Mucosa of stomach (tissue), 1 donor: ENCODE results near the gene ZBTB20.

Experiments used
- H3K27me3 ChIP-seq: one replicate; pipeline ENCODE4 v1.7.0; 2013; ENCODE audit warnings: mild to moderate bottlenecking, low read length; ENCODE audit not compliant: control insufficient read depth, insufficient read depth
- H3K36me3 ChIP-seq: one replicate; pipeline ENCODE4 v1.7.0; 2013; ENCODE audit warnings: low read length; ENCODE audit not compliant: control insufficient read depth, insufficient read depth
- H3K4me1 ChIP-seq: one replicate; pipeline ENCODE4 v1.7.0; 2013; ENCODE audit warnings: mild to moderate bottlenecking, low read length; ENCODE audit not compliant: control insufficient read depth, insufficient read depth
- H3K4me3 ChIP-seq: one replicate; pipeline ENCODE4 v1.7.0; 2013; ENCODE audit warnings: low read length
- H3K9ac ChIP-seq: one replicate; pipeline ENCODE4 v1.7.0; 2013; ENCODE audit warnings: mild to moderate bottlenecking, low read length, moderate library complexity
- H3K9me3 ChIP-seq: one replicate; pipeline ENCODE4 v1.7.0; 2013; ENCODE audit warnings: mild to moderate bottlenecking, low read length, moderate library complexity; ENCODE audit not compliant: control insufficient read depth
- donor health status: Pancreatic carcinoma.

Gene ZBTB20

DNA sequence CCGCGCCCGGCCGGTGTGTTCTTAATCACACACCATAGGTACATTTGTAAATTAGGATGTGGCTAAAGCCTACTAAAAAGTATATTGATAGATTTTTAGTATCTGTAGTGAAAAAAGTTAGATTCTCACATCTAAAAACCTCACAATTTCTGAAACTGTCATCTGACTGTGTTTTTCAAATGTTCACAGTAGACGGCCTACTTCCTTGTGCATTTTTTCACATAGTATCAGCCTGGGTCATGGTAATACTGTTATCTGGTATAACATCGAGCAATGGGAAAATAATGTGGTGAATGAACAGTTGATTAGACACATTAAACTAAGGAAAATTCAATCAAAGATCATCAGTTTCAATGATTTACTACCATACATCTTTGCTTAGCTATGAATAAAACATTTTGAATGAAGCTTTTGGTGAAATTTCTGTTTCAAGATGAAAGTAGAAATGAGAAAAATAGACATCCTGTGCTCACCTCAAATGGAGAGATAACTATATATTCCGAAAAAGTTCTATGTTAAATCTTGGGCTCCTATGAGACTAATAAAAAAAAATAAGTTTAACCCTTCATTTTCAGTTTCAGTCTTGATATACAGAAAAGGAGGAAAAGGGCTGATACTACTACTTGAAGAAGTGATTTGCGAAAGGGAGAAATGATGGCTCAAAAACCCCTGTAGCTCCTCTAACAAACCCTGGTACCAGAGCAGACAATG lies 262.7 kb downstream of the ZBTB20 start:
- no peaks in the 10 kb centered on the region for H3K4me1 ChIP-seq
- H3K9me3 ChIP-seq = no peaks in the 10 kb centered on the region

DNA sequence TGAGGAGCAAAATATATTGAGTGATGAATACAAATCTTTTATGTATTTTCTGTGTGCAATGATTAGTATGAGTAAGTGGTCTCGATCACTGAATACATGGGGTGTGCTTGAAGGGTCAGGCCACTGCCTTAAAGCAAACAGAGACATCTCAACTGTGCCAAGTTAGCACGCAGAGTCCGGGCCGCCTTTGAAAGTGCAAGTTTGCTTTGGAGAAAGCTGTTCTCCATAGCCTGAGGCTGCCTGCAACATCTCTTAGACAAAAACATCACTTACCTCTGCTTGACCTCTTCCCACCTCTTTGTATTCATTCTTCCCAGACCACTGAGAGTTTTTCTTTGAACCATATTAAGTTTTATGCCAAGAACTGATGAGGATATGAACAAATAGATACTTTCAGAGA lies 267.0 kb downstream of the ZBTB20 start:
- Histone ChIP-seq H3K36me3 (no peaks in the 10 kb centered on the region), H3K9me3 (no peaks in the 10 kb centered on the region), H3K9ac (no peak overlapping the region), H3K27me3 (no peaks in the 10 kb centered on the region), H3K4me3 (no peak overlapping the region), H3K4me1 (no peaks in the 10 kb centered on the region)

More for the DNA sequence above, 262.7 kb downstream of the ZBTB20 start:
- Histone ChIP-seq H3K4me3 (no peak overlapping the region), H3K27me3 (no peaks in the 10 kb centered on the region), H3K36me3 (no peaks in the 10 kb centered on the region), H3K9ac (no peak overlapping the region)

DNA sequence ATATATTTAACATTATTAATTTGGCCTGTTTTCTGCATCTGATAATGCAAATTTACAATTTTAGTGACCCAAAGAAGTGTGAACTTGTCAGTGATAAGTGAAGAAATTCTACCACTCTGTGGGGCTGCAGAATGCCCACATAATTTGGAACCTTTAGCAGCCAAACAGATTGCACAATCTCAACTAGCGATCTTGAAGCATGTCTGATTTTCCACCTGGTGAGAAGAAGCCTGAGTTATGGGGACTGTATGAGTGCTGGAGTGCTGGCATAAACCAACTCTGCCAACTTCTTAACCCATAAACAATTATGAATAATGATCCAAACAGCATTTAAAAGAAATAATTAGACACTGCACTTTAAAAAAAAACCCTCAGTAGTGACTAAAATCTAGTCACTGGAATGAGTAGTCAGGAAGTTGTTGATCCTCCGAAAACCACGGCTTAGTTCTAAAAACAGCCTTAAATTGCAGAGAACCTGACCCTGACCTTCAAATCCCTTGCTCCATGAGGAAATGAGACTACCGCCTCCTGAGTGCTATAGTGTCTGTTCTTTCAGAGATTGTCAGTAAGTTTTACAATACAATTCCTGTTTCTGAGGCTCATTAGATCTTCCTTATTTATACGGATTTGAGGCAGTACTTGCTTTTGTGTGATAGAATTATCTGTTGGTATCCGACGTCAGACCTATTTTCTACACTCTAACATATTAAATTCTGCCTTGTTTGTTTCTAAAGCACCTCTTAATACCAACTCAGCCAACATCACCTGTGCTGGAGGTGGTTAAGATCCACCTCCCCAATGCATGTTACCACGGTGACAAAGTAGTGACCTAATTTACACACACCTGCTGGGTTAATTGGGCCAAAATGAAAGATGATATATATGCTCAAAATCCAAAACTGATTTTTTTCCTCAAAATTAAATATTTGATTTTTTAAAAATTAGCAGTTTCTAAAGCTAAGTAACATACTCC lies 267.7 kb downstream of the ZBTB20 start:
- no peaks in the 10 kb centered on the region for H3K9me3 ChIP-seq
- H3K9ac ChIP-seq = no peak overlapping the region
- H3K27me3 ChIP-seq = no peaks in the 10 kb centered on the region
- no peak overlapping the region for H3K4me3 ChIP-seq
- H3K4me1 ChIP-seq = peaks cover 6% of the 10 kb centered on the region
- no peaks in the 10 kb centered on the region for H3K36me3 ChIP-seq

DNA sequence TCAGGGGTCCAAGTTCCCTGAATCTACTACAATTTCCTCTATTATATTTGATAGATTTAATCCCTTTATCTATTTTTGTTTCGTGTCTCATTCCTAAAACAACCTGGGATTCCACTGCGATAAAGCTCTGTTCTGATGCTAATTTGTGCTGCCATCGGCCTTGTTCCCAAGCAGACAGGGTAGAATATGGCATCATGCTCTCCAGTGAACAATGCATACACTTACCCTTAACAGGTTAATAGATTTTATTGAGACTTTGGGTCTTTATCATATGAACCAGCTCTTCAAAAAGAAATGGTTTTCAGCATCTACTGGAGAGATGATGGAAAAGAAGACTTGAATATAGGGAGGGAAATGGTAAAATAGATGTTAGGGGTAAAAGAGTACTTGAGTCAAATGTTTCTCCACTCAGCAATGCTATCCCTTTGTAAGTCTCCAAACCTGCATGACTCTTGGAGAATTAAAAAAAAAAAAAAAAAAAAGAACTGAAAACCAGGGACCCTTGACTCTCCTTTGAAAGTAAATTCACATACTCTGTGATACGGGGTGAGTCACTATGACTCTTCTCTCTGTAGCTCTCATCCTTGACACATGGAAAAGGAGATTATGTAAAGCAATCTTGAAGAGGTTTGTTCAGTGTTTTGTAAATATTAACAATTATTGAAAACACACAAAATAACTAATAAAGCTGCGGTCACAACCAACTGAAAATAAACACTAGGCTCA lies 268.8 kb downstream of the ZBTB20 start:
- no peak overlapping the region for H3K4me3 ChIP-seq
- H3K4me1 ChIP-seq = peaks cover 9% of the 10 kb centered on the region
- no peak overlapping the region for H3K9ac ChIP-seq
- no peaks in the 10 kb centered on the region for H3K36me3 ChIP-seq
- H3K9me3 ChIP-seq = no peaks in the 10 kb centered on the region
- no peaks in the 10 kb centered on the region for H3K27me3 ChIP-seq

DNA sequence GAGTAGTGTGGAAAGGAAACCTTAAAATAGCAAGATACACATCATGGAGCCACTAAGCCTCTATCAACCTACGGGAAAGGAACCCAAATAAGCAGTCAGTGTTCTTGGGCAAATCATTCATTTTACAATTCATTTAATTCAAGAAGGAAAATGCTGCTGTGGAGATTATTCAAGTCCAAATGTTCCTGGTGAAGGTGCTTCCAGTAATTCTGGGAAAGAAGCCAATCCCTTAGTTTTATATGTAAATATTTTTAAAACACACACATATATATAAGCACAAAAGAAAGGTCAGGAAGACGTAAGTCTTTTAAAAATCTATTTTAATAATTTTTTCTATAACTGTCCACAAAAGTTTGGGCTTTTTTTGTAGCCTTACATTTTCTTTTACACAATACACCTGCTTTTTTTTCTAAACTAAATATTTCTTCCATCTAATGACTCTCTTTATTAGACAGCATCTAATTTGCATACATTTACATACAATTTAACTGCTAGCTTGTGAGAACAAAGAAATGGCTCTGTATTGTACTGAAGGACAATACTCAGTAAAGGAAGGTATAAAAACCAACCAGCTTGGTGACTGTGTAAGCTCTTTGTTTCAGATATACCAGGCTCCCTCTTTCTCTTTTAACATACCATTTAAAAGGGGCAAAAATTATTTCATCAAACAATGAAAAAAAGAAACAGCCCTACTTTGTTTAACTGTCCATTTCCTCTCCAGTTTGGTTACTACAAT lies 269.5 kb downstream of the ZBTB20 start:
- Histone ChIP-seq H3K9me3 (no peaks in the 10 kb centered on the region), H3K4me3 (no peak overlapping the region), H3K4me1 (peaks cover 9% of the 10 kb centered on the region)

DNA sequence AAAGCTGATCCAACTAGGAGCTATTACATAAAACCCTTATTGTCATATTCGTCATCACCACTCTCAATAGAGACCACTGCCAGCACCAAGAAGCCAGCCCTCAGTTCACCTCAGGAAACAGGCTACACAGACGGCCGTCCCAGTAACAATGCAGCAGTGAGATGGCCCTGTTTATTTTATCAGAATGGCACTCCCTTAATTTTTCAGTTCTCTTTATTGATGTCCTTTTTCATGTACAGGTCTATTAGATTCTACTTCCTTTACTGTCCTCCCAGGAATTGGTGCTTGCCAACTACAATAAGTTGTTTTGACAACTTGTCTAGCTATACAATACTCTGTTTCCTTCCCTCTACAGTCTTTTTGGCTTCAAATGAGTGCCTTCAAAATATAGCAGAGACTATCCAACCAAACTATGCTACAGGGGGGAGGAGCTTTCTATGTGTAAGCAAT lies 272.5 kb downstream of the ZBTB20 start:
- Histone ChIP-seq H3K4me3 (no peak overlapping the region), H3K36me3 (no peaks in the 10 kb centered on the region), H3K4me1 (peaks cover 9% of the 10 kb centered on the region), H3K27me3 (no peaks in the 10 kb centered on the region), H3K9me3 (no peaks in the 10 kb centered on the region), H3K9ac (no peak overlapping the region)

More for the DNA sequence above, 269.5 kb downstream of the ZBTB20 start:
- Histone ChIP-seq H3K36me3 (no peaks in the 10 kb centered on the region), H3K27me3 (no peaks in the 10 kb centered on the region), H3K9ac (no peak overlapping the region)

DNA sequence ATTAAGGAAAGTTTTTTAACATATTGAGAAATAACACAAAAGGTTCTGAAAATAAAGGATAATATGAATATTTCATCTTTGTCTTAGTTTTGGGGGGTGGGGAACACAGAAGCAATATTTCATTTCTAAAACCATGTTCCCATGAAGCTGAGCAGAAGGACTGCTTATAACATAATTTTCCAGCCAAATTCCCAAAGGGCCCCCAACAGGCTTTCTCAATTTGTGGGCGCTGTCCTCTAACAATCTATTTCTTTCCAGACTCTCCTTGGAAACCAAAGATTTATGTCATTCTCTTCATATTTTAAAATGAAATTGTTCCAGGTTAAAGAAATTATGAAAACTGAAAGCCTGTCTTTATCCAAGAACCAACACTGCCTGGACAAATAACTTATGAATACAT lies 273.5 kb downstream of the ZBTB20 start:
- H3K9me3 ChIP-seq = no peaks in the 10 kb centered on the region
- H3K4me3 ChIP-seq = no peak overlapping the region
- peaks cover 9% of the 10 kb centered on the region for H3K4me1 ChIP-seq
- H3K36me3 ChIP-seq = no peaks in the 10 kb centered on the region
- H3K9ac ChIP-seq = no peak overlapping the region
- no peaks in the 10 kb centered on the region for H3K27me3 ChIP-seq

DNA sequence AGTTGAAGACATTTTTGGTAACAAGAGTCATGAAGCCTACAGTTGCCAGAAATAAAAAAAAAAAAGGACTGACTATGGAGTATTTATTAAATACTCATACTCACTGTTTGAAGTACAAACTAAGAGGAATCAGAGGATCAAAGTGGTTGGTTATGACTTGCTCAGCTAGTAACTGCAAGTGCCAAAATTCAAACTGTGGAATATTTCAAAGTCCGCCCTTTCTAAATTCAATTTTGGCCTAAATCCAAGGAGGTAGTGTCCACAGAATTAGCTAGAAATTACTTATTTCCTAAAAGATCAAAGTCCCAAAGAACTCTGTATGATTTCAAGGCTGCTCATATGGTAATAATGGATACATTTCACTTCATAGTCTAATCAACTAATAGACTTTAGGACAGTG lies 274.5 kb downstream of the ZBTB20 start:
- Histone ChIP-seq H3K4me3 (no peak overlapping the region), H3K27me3 (no peaks in the 10 kb centered on the region), H3K36me3 (no peaks in the 10 kb centered on the region), H3K4me1 (peaks cover 9% of the 10 kb centered on the region), H3K9me3 (no peaks in the 10 kb centered on the region), H3K9ac (no peak overlapping the region)

DNA sequence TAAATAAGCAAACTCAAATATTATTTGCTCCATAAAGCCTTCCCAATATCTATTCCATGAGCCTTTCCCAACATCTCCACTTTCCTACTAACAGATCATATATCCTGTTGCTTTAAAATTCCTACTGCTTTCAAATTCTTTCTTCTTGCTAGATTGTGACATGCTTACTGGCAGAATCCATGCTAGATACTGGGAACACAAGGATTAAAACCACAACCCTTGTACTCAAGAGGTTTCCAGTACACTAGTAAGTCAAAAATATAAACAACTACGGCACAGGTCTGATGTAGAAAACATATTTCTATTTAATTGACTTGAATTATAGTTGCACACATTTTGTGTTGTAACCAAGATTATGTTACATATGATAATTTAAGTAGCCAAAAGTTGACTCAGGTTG lies 275.0 kb downstream of the ZBTB20 start:
- no peaks in the 10 kb centered on the region for H3K9me3 ChIP-seq
- no peaks in the 10 kb centered on the region for H3K27me3 ChIP-seq
- no peak overlapping the region for H3K4me3 ChIP-seq
- no peaks in the 10 kb centered on the region for H3K36me3 ChIP-seq
- peaks cover 9% of the 10 kb centered on the region for H3K4me1 ChIP-seq
- no peak overlapping the region for H3K9ac ChIP-seq

DNA sequence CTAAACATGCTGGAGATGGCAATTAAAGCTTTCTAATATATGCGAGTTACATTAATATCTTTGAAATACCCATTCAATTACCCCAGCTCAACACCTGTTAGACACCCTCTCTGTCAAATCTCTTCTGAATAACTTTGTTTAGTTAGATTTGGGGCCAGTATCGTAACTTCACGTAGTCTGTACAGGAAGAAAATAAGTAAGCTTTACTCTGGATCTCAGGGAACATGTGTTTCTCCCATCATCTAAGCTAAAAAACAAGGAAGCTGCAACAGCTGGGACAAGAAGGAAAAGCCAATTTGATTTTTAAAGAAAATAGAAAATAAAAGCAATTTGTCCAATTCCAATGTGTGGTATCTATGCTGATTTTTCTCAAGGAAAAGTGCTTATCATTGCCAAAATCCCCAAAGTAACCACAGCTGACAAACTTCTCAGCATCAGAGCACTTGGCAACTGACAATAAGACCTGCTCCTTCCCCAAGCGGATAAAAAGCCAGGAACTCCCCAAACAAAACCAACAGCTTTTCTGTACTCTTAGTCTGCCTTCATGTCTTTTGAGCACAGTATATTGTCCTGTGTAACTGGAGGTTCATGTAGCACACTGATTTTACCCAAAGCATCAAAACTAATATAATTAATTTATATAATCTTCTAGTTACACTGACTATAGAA lies 279.1 kb downstream of the ZBTB20 start:
- H3K36me3 ChIP-seq = no peaks in the 10 kb centered on the region
- no peaks in the 10 kb centered on the region for H3K9me3 ChIP-seq
- H3K9ac ChIP-seq = no peak overlapping the region
- H3K4me3 ChIP-seq = no peak overlapping the region
- H3K4me1 ChIP-seq = no peaks in the 10 kb centered on the region
- no peaks in the 10 kb centered on the region for H3K27me3 ChIP-seq

DNA sequence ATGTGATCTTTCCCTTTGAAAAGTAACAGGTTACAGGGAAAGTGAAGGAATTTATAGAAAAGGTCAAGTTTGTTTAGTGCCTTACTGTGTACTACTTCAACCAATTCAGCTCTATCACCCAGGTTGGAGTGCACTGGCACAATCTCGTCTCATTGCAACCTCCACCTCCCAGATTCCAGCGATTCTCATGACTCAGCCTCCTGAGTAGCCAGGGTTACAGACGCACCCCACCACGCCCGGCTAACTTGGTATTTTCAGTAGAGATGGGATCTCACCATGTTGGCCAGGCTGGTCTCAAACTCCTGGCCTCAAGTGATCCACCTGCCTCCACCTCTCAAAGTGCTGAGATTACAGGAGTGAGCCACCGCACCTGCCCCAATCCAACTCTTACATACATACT lies 279.7 kb downstream of the ZBTB20 start:
- Histone ChIP-seq H3K36me3 (no peaks in the 10 kb centered on the region), H3K9ac (no peak overlapping the region), H3K4me1 (no peaks in the 10 kb centered on the region), H3K4me3 (no peak overlapping the region), H3K9me3 (no peaks in the 10 kb centered on the region), H3K27me3 (no peaks in the 10 kb centered on the region)
